Measurements from ENCODE around the gene CPA2.
"Not testable (repeated sequence)": the region's sequence is repeated elsewhere in the genome, so short reads cannot be mapped to it uniquely, and the experiment has no call there.

CPA2 gene

DNA sequence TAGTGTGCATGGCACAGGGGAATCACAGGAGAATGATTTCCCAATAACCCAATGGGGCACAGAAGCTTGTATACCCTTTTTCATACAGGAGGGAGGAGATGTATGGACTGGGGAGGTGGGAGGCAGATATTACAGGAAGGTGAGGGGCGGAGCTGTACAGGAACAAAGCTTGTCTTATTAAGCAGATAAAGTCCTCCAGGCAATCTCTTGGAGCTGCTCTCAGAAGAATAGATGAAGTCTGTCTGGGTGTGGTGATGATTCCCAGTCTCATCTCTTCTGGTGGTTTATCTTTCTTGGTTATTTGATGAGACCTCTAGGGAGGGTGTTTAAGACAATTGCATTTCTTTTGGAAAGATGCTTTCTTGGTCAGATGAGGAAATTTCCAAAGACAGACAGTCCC lies 52.9 kb downstream of the CPA2 start:
- no peak for DNase-seq

DNA sequence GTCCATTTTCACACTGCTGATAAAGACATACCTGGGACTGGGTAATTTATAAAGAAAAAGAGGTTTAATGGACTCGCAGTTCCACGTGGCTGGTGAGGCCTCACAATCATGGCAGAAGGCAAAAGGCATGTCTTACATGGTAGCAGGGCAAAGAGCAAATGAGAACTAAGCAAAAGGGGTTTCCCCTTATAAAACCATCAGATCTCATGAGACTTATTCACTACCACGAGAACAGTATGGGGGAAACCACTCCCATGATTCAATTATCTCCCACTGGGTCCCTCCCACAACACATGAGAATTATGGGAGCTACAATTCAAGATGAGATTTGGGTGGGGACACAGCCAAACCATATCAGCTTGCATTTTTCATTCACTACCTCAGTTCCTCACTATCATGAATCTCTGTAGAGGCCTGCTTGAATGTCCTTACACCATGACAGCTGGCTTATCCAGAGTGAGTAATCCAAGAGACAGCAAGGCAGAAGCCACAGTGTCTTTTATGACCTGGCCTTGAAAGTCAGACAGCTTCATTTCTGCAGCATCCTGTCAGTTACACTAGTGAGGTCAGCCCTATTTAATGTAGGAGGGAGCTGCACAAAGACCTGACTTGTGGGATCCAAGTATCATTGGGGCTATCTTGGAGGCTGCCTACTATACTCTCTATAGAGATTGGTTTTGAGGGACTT lies 55.0 kb downstream of the CPA2 start:
- DNase-seq: not testable (repeated sequence)

DNA sequence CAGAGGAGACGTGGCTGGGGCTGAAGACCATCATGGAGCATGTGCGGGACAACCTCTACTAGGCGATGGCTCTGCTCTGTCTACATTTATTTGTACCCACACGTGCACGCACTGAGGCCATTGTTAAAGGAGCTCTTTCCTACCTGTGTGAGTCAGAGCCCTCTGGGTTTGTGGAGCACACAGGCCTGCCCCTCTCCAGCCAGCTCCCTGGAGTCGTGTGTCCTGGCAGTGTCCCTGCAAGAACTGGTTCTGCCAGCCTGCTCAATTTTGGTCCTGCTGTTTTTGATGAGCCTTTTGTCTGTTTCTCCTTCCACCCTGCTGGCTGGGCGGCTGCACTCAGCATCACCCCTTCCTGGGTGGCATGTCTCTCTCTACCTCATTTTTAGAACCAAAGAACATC lies 56.0 kb downstream of the CPA2 start:
- no peak for DNase-seq

GRCh38 chr7:130324306-130324943 lies 57.8 kb downstream of the CPA2 start:
- no peak for DNase-seq

GRCh38 chr7:130329681-130330080 lies 63.0 kb downstream of the CPA2 start:
- no peak for DNase-seq

DNA sequence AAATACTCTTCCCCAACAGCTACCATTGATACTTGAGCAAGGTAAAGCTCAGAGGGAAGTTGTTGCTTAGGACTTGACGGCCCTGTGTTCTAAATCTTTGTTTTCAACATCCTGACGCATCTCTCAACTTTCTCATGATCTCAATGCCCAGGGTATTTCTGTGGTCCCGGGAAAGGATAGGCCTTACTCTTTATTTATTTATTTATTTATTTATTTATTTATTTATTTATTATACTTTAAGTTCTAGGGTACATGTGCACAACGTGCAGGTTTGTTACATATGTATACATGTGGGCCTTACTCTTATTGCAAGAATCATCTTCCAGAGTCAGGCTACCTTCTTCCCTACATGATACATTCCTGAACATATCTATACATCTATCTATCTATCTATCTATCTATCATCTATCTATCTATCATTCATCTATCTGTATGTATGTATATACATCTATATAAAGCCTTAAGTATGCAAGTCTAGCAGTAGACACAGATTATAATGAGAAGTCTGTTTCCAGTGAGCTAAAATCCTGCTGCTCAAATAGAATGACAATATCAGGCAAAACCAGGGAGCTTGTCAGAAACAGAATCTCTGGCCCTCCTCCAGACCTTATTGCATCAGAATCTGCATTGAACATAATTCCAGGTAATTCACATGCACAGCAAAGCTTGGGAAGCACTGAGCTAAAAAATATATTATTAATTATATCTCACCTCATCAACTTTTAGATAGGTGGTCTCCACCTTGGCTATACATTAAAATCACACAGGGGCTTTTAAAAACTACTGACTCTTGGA lies 65.8 kb downstream of the CPA2 start:
- no peak for DNase-seq

DNA sequence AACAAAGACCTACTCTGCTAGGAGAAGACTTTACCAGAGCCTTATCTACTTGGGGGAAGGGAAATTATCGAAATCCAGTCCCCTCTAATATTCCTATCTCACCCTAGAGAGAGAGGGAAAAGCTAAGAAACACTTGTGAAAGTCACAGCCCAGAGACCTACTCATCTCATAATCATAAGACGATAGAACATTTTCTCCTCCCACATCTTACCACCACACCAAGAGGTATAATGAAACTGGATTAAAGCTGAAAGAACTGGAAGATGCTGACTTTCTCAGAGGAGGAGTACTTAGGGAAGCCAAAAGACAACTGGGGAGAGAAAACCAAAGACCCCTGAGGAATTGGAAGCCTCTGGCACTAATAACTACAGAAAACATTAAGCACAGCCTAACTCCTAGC lies 67.2 kb downstream of the CPA2 start:
- DNase-seq: no peak

DNA sequence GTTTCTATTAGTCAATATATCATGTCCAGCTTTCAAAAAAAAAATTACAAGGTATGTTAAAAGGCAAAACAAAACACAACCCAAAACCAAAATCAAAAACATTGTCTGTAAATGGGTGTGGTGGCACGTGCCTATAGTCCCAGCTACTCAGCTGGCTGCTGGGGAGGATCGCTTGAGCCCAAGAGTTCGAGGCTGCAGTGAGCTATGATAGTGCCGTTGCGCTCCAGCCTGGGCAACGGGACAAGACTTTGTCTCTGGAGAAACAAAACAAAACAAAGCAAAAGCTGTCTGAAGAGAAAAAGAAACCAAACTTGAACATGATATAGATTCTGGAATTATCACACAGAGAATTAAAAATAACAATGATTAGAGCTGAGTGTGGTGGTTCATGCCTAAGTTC lies 67.6 kb downstream of the CPA2 start:
- no peak for DNase-seq

GRCh38 chr7:130337410-130337971 lies 70.8 kb downstream of the CPA2 start:
- no peak for DNase-seq

- DNase-seq: no peak
Observed at GRCh38 chr7:130338233-130338632, 71.6 kb downstream of the CPA2 start.
